ENCODE data around the gene SBK3. TPM values are rescaled to one million over a fixed set of nuclear protein-coding genes. Genes with fewer than 3 reads are reported as not detected.
"Not testable (repeated sequence)": the region's sequence is repeated elsewhere in the genome, so short reads cannot be mapped to it uniquely, and the experiment has no call there.

SBK3 gene
- total RNA-seq, 2 experiments from 2014 or later: not detected

DNA sequence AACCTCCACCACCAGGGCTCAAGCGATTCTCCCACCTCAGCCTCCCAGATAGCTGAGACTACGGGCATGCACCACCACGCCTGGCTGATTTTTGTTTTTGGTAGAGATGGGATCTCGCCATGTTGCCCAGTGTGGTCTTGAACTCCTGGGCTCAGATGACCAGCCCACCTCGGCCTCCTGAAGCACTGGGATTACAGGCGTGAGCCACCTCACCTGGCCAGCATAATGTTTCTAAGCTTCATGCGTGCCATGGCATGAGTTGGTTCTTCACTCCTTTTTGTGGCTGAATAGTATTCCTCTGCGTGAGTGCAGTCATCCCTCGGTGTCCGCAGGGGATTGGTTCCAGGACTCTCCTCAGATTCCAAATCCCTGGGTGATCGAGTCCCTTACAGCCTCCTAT, 39.5 kb upstream of the SBK3 start:
- no peaks in the 10 kb centered on the region for H3K27me3 ChIP-seq (ENCODE audit: control insufficient read depth in 1 of 2, insufficient read depth in 2 of 2, low read length in 2 of 2)
- H3K4me3 ChIP-seq (ENCODE audit: low read length): no peak overlapping the region
- no peak for TF ChIP-seq CTCF (IDR thresholded peaks at IDR 0.05)
- ATAC-seq (ENCODE audit: poor library complexity) (no peak), DNase-seq (no peak)
- H3K27ac ChIP-seq (ENCODE audit: low read depth in 1 of 2, low read length in 2 of 2): no peak overlapping the region
- ChIA-PET POLR2A (interaction anchor here (1.8 to 3.2 kb wide), 2 partner anchors 14 to 22 kb away, joined by 4 to 23 read pairs; partner anchors contain the start of genes FIZ1 and ZNF524), CTCF (interaction anchor here (0.5 kb wide), 1 partner anchor 1118 kb away, joined by 3 read pairs; no protein-coding TSS in a partner anchor)
- H3K27me3 Mint-ChIP-seq: no peaks in the 10 kb centered on the region
- intact Hi-C loops (cut with DNase I, micrococcal nuclease): loop anchor here in 1 of 2 experiments (5.0 kb wide), 1 partner anchor 68 kb away; no protein-coding TSS in a partner anchor
- peak overlapping the region; percentile 0 for H3K4me3 Mint-ChIP-seq
- peaks cover 48% of the 10 kb centered on the region for H3K4me1 ChIP-seq (ENCODE audit: insufficient read depth, low read length)
- H3K36me3 Mint-ChIP-seq (ENCODE audit: low read depth): peaks cover 5% of the 10 kb centered on the region
- H3K36me3 ChIP-seq (ENCODE audit: insufficient read depth, low read length): no peaks in the 10 kb centered on the region
- peaks cover 58% of the 10 kb centered on the region for H3K4me1 Mint-ChIP-seq (ENCODE audit: low read depth)
- peak overlapping the region; percentile 7 for H3K27ac Mint-ChIP-seq
- H3K9me3 ChIP-seq (ENCODE audit: control insufficient read depth in 1 of 2, insufficient read depth in 1 of 2, low read length in 2 of 2): no peaks in the 10 kb centered on the region
- H3K9me3 Mint-ChIP-seq: no peaks in the 10 kb centered on the region

- not testable (repeated sequence) for DNase-seq; H3K27ac ChIP-seq (ENCODE audit: low read depth in 1 of 2, low read length in 2 of 2); H3K36me3 Mint-ChIP-seq (ENCODE audit: low read depth); H3K4me3 ChIP-seq (ENCODE audit: low read length); ATAC-seq (ENCODE audit: poor library complexity); H3K27me3 Mint-ChIP-seq; H3K4me3 Mint-ChIP-seq; H3K9me3 Mint-ChIP-seq; H3K9me3 ChIP-seq (ENCODE audit: control insufficient read depth in 1 of 2, insufficient read depth in 1 of 2, low read length in 2 of 2); H3K36me3 ChIP-seq (ENCODE audit: insufficient read depth, low read length); H3K27me3 ChIP-seq (ENCODE audit: control insufficient read depth in 1 of 2, insufficient read depth in 2 of 2, low read length in 2 of 2)
- peaks cover 52% of the 10 kb centered on the region for H3K4me1 ChIP-seq (ENCODE audit: insufficient read depth, low read length)
- ChIA-PET POLR2A (interaction anchor here (1.0 kb wide), 1 partner anchor 51 kb away, joined by 3 read pairs; no protein-coding TSS in a partner anchor), CTCF (interaction anchor here (2.1 to 4.7 kb wide), 2 partner anchors 22 to 48 kb away, joined by 8 to 19 read pairs; partner anchors contain the start of gene ZNF865)
- peak overlapping the region; percentile 21 for H3K27ac Mint-ChIP-seq
- intact Hi-C loops (cut with DNase I, micrococcal nuclease): loop anchor here in 1 of 2 experiments (1.0 kb wide), 1 partner anchor 52 kb away; no protein-coding TSS in a partner anchor
- peaks cover 57% of the 10 kb centered on the region for H3K4me1 Mint-ChIP-seq (ENCODE audit: low read depth)
Observed at GRCh38 chr19:55583897-55584296, 38.6 kb upstream of the SBK3 start.

DNA sequence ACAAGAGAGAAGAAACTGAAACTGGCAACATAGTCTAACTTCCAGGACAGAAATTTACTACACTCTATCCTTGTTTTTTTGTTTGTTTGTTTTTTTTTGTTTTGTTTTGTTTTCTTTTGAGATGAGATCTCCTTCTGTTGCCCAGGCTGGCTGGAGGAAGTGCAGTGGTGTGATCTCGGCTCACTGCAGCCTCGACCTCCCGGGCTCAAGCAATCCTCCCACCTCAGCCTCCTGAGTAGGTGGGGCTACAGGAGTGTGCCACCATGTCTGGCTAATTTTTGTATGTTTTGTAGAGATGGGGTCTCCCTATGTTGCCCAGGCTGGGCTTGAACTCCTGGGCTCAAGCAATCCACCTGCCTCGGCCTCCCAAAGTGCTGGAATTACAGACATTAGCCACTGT, 36.9 kb upstream of the SBK3 start:
- Histone ChIP-seq H3K9me3 (ENCODE audit: control insufficient read depth in 1 of 2, insufficient read depth in 1 of 2, low read length in 2 of 2) (peaks cover 0 to 12% of the 10 kb centered on the region in 2 experiments), H3K4me1 (ENCODE audit: insufficient read depth, low read length) (peaks cover 41% of the 10 kb centered on the region)
- H3K27ac ChIP-seq (ENCODE audit: low read depth in 1 of 2, low read length in 2 of 2); intact Hi-C loops (cut with DNase I, micrococcal nuclease); H3K9me3 Mint-ChIP-seq; H3K36me3 ChIP-seq (ENCODE audit: insufficient read depth, low read length); ATAC-seq (ENCODE audit: poor library complexity); H3K27me3 Mint-ChIP-seq; H3K4me3 ChIP-seq (ENCODE audit: low read length); H3K27me3 ChIP-seq (ENCODE audit: control insufficient read depth in 1 of 2, insufficient read depth in 2 of 2, low read length in 2 of 2); H3K27ac Mint-ChIP-seq; DNase-seq: not testable (repeated sequence)
- Mint-ChIP-seq H3K4me1 (ENCODE audit: low read depth) (peaks cover 46% of the 10 kb centered on the region), H3K36me3 (ENCODE audit: low read depth) (peaks cover 14% of the 10 kb centered on the region), H3K4me3 (peak overlapping the region; percentile 63)
- ChIA-PET CTCF (interaction anchor here (4.7 kb wide), 1 partner anchor 50 kb away, joined by 19 read pairs; no protein-coding TSS in a partner anchor), POLR2A (interaction anchor here (2.5 to 2.7 kb wide), 2 partner anchors 17 to 52 kb away, joined by 17 to 18 read pairs; partner anchors contain the start of genes FIZ1 and ZNF524)

GRCh38 chr19:55581823-55582223, 36.5 kb upstream of the SBK3 start:
- H3K4me1 Mint-ChIP-seq (ENCODE audit: low read depth): peaks cover 42% of the 10 kb centered on the region
- intact Hi-C loops (cut with DNase I, micrococcal nuclease): loop anchor here (2.0 kb wide), 2 partner anchors 17 to 53 kb away; partner anchors contain the start of gene FIZ1 (in 1 of the 2)
- Histone ChIP-seq H3K4me3 (ENCODE audit: low read length) (no peak overlapping the region), H3K36me3 (ENCODE audit: insufficient read depth, low read length) (no peaks in the 10 kb centered on the region), H3K27ac (ENCODE audit: low read depth in 1 of 2, low read length in 2 of 2) (no peak overlapping the region), H3K4me1 (ENCODE audit: insufficient read depth, low read length) (peaks cover 36% of the 10 kb centered on the region), H3K27me3 (ENCODE audit: control insufficient read depth in 1 of 2, insufficient read depth in 2 of 2, low read length in 2 of 2) (no peaks in the 10 kb centered on the region), H3K9me3 (ENCODE audit: control insufficient read depth in 1 of 2, insufficient read depth in 1 of 2, low read length in 2 of 2) (peaks cover 0 to 15% of the 10 kb centered on the region in 2 experiments)
- ChIA-PET CTCF (interaction anchor here (1.3 to 4.7 kb wide), 2 partner anchors 17 to 50 kb away, joined by 3 to 19 read pairs; partner anchors contain the start of gene FIZ1), POLR2A (interaction anchor here (1.1 to 2.7 kb wide), 3 partner anchors 18 to 174 kb away, joined by 4 to 18 read pairs (median 17); partner anchors contain the start of genes FIZ1, UBE2S and ZNF524)
- no peaks in the 10 kb centered on the region for H3K27me3 Mint-ChIP-seq
- ATAC-seq (ENCODE audit: poor library complexity) (no peak), DNase-seq (no peak)
- no peak for TF ChIP-seq CTCF (IDR thresholded peaks at IDR 0.05)
- no peaks in the 10 kb centered on the region for H3K9me3 Mint-ChIP-seq
- peak overlapping the region; percentile 86 for H3K27ac Mint-ChIP-seq
- peaks cover 18% of the 10 kb centered on the region for H3K36me3 Mint-ChIP-seq (ENCODE audit: low read depth)
- peak overlapping the region; percentile 63 for H3K4me3 Mint-ChIP-seq

All from CD4-positive, alpha-beta T cell (primary cell).